DOHH2 (cell line): ENCODE results near the gene PLEKHG4B.

Experiments used
- H3F3A ChIP-seq: fragments of 200-600 bp; sonication (generic), shearing (Covaris generic); 2 replicates; pipeline ENCODE4 v1.6.0; 2016; ENCODE audit warnings: antibody characterized with exemption, mild to moderate bottlenecking; ENCODE audit not compliant: control insufficient read depth, insufficient read depth
- H3K27ac ChIP-seq: fragments of 200-600 bp; sonication (generic); 2 replicates; pipeline ENCODE4 v1.5.1; 2014; ENCODE audit warnings: low read depth, mild to moderate bottlenecking, low read length, moderate library complexity
- H3K27me3 ChIP-seq: fragments of 200-600 bp; sonication (generic); 2 replicates; pipeline ENCODE4 v1.6.1; 2014; ENCODE audit warnings: mild to moderate bottlenecking, low read length, mixed read lengths; ENCODE audit not compliant: control insufficient read depth
- H3K36me3 ChIP-seq: fragments of 200-600 bp; sonication (generic); 2 replicates; pipeline ENCODE4 v1.6.1; 2014; ENCODE audit warnings: mild to moderate bottlenecking, low read length, moderate library complexity, mixed read lengths; ENCODE audit not compliant: control insufficient read depth
- H3K4me1 ChIP-seq: fragments of 200-600 bp; sonication (generic); 2 replicates; pipeline ENCODE4 v1.6.1; 2014; ENCODE audit warnings: mild to moderate bottlenecking, low read length, mixed read lengths; ENCODE audit not compliant: control insufficient read depth
- H3K4me2 ChIP-seq: fragments of 200-600 bp; sonication (generic); 2 replicates; pipeline ENCODE4 v1.6.0; 2014; ENCODE audit warnings: mild to moderate bottlenecking, low read length, moderate library complexity
- H3K4me3 ChIP-seq: fragments of 200-600 bp; sonication (generic); 2 replicates; pipeline ENCODE4 v1.5.1; 2014; ENCODE audit warnings: mild to moderate bottlenecking, low read length, mixed read lengths
- H3K79me2 ChIP-seq: fragments of 200-600 bp; sonication (generic); 2 replicates; pipeline ENCODE4 v1.6.1; 2014; ENCODE audit warnings: mild to moderate bottlenecking, low read length, mixed read lengths; ENCODE audit not compliant: control insufficient read depth
- H3K9me2 ChIP-seq: fragments of 200-600 bp; sonication (generic); replicated peaks from 2 replicates; pipeline ENCODE4 v1.6.1; 2014; ENCODE audit warnings: mild to moderate bottlenecking, low read length, mixed read lengths; ENCODE audit not compliant: control insufficient read depth
- H3K9me3 ChIP-seq: fragments of 200-600 bp; sonication (generic); 2 replicates; pipeline ENCODE4 v1.6.1; 2014; ENCODE audit warnings: antibody characterized with exemption, low read length, mixed read lengths; ENCODE audit not compliant: control insufficient read depth, insufficient read depth
- H4K20me1 ChIP-seq: fragments of 200-600 bp; sonication (generic); 2 replicates; pipeline ENCODE4 v1.6.0; 2014; ENCODE audit warnings: low read depth, mild to moderate bottlenecking, antibody characterized with exemption, low read length, moderate library complexity; ENCODE audit not compliant: control insufficient read depth, insufficient read depth
- EZH2phosphoT487 ChIP-seq: fragments of 200-600 bp; sonication (generic); IDR thresholded peaks from 2 replicates; pipeline ENCODE4 v1.6.1; 2017; ENCODE audit warnings: borderline replicate concordance, mild to moderate bottlenecking, antibody characterized with exemption, low read length, moderate library complexity, mixed read lengths
- TF ChIP-seq, protein P1 (sequence below): fragments of 200-600 bp; sonication (generic); IDR thresholded peaks from one replicate; pipeline ENCODE4 v1.5.1; 2014; ENCODE audit warnings: antibody characterized with exemption, mild to moderate bottlenecking, low read depth, low read length; ENCODE audit not compliant: poor library complexity, severe bottlenecking

Gene PLEKHG4B

DNA sequence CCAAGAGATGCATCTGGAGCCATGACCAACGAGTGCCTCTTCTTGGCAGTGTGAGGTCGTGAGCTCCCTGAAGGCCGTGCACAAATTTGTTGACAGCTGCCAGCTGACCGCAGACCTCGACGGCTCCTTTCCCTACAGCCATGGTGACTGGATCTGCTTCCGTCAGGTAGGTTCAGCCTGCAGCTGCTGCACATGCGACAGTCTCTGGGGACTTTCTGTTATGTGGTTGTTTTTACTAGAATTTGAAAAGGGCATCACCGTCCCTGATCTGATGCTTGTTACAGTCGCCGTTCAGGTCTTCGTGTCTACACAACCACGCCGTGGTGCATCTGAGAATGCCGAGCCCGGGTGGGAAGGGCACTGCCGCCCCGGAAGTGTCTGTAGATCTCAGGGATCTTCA, 62.9 kb downstream of the PLEKHG4B start:
- no peaks in the 10 kb centered on the region for H3K79me2 ChIP-seq
- no peaks in the 10 kb centered on the region for H3K27me3 ChIP-seq
- no peaks in the 10 kb centered on the region for H3K4me1 ChIP-seq
- H4K20me1 ChIP-seq: no peaks in the 10 kb centered on the region
- no peaks in the 10 kb centered on the region for H3K36me3 ChIP-seq
- H3K9me3 ChIP-seq: no peaks in the 10 kb centered on the region
- H3K4me3 ChIP-seq: no peak overlapping the region
- H3K27ac ChIP-seq: no peak overlapping the region
- no peaks in the 10 kb centered on the region for H3K9me2 ChIP-seq
- no peak overlapping the region for H3K4me2 ChIP-seq
- TF ChIP-seq, protein P1, sequence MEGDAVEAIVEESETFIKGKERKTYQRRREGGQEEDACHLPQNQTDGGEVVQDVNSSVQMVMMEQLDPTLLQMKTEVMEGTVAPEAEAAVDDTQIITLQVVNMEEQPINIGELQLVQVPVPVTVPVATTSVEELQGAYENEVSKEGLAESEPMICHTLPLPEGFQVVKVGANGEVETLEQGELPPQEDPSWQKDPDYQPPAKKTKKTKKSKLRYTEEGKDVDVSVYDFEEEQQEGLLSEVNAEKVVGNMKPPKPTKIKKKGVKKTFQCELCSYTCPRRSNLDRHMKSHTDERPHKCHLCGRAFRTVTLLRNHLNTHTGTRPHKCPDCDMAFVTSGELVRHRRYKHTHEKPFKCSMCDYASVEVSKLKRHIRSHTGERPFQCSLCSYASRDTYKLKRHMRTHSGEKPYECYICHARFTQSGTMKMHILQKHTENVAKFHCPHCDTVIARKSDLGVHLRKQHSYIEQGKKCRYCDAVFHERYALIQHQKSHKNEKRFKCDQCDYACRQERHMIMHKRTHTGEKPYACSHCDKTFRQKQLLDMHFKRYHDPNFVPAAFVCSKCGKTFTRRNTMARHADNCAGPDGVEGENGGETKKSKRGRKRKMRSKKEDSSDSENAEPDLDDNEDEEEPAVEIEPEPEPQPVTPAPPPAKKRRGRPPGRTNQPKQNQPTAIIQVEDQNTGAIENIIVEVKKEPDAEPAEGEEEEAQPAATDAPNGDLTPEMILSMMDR: no peak
- no peak for TF ChIP-seq EZH2phosphoT487
- H3F3A ChIP-seq: no peaks in the 10 kb centered on the region

DNA sequence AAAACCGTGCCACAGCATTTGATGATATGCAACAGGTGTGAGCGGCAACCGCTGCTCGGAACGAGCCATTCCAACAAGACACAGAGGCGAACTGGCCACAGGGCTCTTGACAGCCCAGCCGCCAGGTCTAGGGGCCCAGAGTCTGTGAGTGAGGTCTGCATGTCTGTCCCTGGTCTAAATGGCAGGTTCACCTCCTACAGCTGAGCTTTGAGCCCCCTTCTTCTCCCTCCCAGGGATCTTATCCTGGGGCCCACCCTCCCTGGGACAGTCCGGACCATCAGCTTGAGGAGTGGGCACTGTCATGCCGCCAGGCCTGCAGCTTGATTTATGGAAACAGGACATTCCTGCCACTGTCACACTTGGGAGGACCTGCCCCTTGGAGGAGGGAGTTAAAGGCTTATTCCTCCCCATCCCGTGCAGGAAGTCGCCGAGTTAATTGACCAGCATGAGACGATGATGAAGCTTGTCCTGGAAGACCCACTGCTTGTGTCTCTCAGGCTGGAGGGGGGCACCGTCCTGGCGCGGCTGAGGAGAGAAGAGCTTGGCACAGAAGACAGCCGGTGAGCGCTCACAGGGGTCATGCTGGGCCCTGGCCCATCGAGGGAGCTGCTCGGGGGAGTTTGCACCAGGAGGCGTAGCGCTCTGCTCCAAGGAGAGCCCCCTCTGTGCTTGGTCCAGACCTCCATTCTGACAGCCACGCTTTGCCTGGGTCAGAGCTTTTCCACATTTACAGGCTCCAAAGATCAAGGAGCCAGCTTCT, 63.9 kb downstream of the PLEKHG4B start:
- TF ChIP-seq, protein P1: no peak
- no peak for TF ChIP-seq EZH2phosphoT487
- no peaks in the 10 kb centered on the region for H4K20me1 ChIP-seq
- no peaks in the 10 kb centered on the region for H3K27me3 ChIP-seq
- H3K4me1 ChIP-seq: no peaks in the 10 kb centered on the region
- H3K4me3 ChIP-seq: no peak overlapping the region
- H3K27ac ChIP-seq: no peak overlapping the region
- H3K36me3 ChIP-seq: no peaks in the 10 kb centered on the region
- no peaks in the 10 kb centered on the region for H3K9me3 ChIP-seq
- no peak overlapping the region for H3K4me2 ChIP-seq
- H3F3A ChIP-seq: no peaks in the 10 kb centered on the region
- H3K79me2 ChIP-seq: no peaks in the 10 kb centered on the region
- no peaks in the 10 kb centered on the region for H3K9me2 ChIP-seq

DNA sequence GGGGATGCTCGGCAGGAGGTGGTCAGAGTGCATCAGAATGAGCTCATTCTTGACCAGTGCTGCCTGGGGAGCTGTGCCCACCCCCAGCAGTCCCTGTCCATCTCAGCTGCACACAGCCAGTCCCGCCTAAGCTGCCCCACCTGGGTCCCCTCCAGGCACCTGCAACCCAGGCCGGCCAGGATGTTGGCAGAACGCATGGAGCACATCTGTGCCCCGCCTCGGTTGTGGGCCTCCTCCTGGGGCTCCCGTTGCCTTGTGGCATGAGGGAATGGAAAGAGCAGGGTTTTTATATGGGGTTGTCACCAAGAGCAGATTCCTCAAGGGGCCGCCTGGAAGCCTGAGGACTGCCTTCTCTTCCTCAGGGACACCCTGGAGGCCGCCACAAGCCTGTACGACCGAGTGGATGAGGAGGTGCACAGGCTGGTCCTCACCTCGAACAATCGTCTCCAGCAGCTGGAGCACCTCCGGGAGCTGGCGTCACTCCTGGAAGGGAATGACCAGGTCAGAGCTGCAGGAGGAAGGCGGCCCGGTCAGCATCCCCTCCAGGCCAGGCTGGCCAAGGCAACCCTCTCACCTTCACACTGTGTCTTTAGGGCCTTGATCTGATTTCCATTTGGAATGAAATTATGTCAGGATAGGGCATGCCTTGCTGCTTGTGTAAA, 64.6 kb downstream of the PLEKHG4B start:
- Histone ChIP-seq H3K4me3 (no peak overlapping the region), H3K27me3 (no peaks in the 10 kb centered on the region), H3F3A (no peaks in the 10 kb centered on the region), H3K4me1 (no peaks in the 10 kb centered on the region), H3K9me3 (no peaks in the 10 kb centered on the region), H3K4me2 (no peak overlapping the region), H3K27ac (no peak overlapping the region), H3K9me2 (no peaks in the 10 kb centered on the region), H3K36me3 (no peaks in the 10 kb centered on the region), H4K20me1 (no peaks in the 10 kb centered on the region), H3K79me2 (no peaks in the 10 kb centered on the region)
- TF ChIP-seq, protein P1: no peak
- TF ChIP-seq EZH2phosphoT487: no peak
